SJCRH30 (cell line): Measurements from ENCODE around the gene SEZ6L2. TPM values are rescaled to one million over a fixed set of nuclear protein-coding genes. Genes with fewer than 3 reads are reported as not detected.
"Not testable (repeated sequence)": the region's sequence is repeated elsewhere in the genome, so short reads cannot be mapped to it uniquely, and the experiment has no call there.

Source experiments
- DNase-seq, 2 experiments: peaks; one replicate each; pipeline ENCODE4 v3.0.0-alpha.2; 2015 to 2020
- H3K27ac ChIP-seq: fragments of 250-450 bp; sonication (Bioruptor Pico); 2 replicates; pipeline ENCODE4 v1.5.1; 2020; ENCODE audit warnings: mild to moderate bottlenecking, moderate library complexity
- H3K27me3 ChIP-seq: fragments of 250-450 bp; sonication (Bioruptor Pico); 2 replicates; pipeline ENCODE4 v1.5.1; 2020; ENCODE audit warnings: mild to moderate bottlenecking, moderate library complexity
- H3K36me3 ChIP-seq: fragments of 250-450 bp; sonication (Bioruptor Pico); 2 replicates; pipeline ENCODE4 v1.5.1; 2020; ENCODE audit warnings: mild to moderate bottlenecking, moderate library complexity
- H3K4me1 ChIP-seq: fragments of 250-450 bp; sonication (Bioruptor Pico); 2 replicates; pipeline ENCODE4 v1.5.1; 2020; ENCODE audit warnings: mild to moderate bottlenecking, moderate library complexity
- H3K4me3 ChIP-seq: fragments of 250-450 bp; sonication (Bioruptor Pico); 2 replicates; pipeline ENCODE4 v1.5.1; 2020; ENCODE audit warnings: mild to moderate bottlenecking, moderate library complexity
- H3K9me3 ChIP-seq: fragments of 250-450 bp; sonication (Bioruptor Pico); replicated peaks from 2 replicates; pipeline ENCODE4 v1.5.1; 2020; ENCODE audit warnings: mild to moderate bottlenecking, moderate library complexity
- total RNA-seq: library from RNA; depleted of rRNA; stranded (reverse); fragments of >200 nt; shearing (Covaris generic); gene quantifications from 2 replicates; pipeline ENCODE4 v1.2.3, GENCODE V29; 2014

SEZ6L2 gene
- total RNA-seq, 1 experiment from 2014 or later: not detected

GRCh38 chr16:29920288-29921033 lies 21.1 kb upstream of the SEZ6L2 start:
- peaks cover 8% of the 10 kb centered on the region for H3K36me3 ChIP-seq
- no peak for DNase-seq
- H3K27ac ChIP-seq: no peak overlapping the region
- peaks cover 3% of the 10 kb centered on the region; the same call in 1 of the 2 replicates for H3K4me1 ChIP-seq
- no peak overlapping the region for H3K4me3 ChIP-seq
- no peaks in the 10 kb centered on the region for H3K27me3 ChIP-seq
- no peaks in the 10 kb centered on the region for H3K9me3 ChIP-seq

DNA sequence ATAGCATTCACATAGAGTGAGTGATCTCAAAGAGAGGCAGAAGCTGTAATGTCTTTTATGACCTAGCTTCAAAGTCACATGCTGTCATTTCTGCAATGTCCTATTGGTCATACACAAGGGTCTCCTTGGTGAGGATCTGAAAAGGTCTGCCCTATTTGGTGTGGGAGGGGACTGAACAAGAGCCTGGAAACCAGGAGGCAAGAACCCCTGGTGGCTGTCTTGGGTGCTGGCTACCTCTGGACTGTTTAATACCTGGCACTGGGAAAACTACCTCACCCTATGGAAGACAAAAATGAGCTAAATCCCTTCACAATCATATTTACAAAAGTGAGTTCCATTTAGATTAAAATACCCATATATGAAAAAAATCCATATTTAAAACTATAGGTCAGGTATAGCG lies 17.6 kb upstream of the SEZ6L2 start:
- H3K4me1 ChIP-seq: no peaks in the 10 kb centered on the region

GRCh38 chr16:29915590-29916247 lies 16.4 kb upstream of the SEZ6L2 start:
- Histone ChIP-seq H3K27me3 (no peaks in the 10 kb centered on the region), H3K4me1 (no peaks in the 10 kb centered on the region), H3K36me3 (peaks cover 8% of the 10 kb centered on the region), H3K27ac (no peak overlapping the region), H3K9me3 (no peaks in the 10 kb centered on the region), H3K4me3 (no peak overlapping the region)
- no peak for DNase-seq

More for the DNA sequence above, 17.6 kb upstream of the SEZ6L2 start:
- no peak overlapping the region for H3K4me3 ChIP-seq
- no peaks in the 10 kb centered on the region for H3K9me3 ChIP-seq
- H3K27ac ChIP-seq: no peak overlapping the region
- DNase-seq: no peak
- H3K36me3 ChIP-seq: peaks cover 8% of the 10 kb centered on the region
- H3K27me3 ChIP-seq: no peaks in the 10 kb centered on the region

DNA sequence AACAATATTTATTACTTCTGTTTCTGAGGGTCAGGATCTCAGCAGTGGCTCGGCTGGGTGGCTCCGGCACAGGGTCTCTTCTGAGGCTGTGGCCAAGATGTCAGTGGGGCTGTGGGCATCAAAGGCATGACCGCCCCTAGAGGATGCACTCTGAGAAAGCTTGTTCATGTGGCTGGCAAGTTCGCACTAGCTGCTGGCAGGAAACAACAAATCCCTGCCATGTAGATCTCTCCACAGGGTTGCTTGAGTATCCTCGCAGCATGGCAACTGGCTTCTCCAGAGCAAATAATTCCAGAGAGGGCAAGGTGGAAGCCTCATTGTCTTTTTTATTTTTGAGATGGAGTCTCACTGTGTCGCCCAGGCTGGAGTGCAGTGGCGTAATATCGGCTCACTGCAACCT lies 14.2 kb upstream of the SEZ6L2 start:
- Histone ChIP-seq H3K9me3 (no peaks in the 10 kb centered on the region), H3K4me1 (no peaks in the 10 kb centered on the region), H3K27me3 (no peaks in the 10 kb centered on the region), H3K27ac (no peak overlapping the region), H3K36me3 (peaks cover 2% of the 10 kb centered on the region; the same call in 1 of the 2 replicates), H3K4me3 (no peak overlapping the region)
- no peak for DNase-seq

GRCh38 chr16:29912087-29912486 lies 12.7 kb upstream of the SEZ6L2 start:
- Histone ChIP-seq H3K9me3 (no peaks in the 10 kb centered on the region), H3K36me3 (no peaks in the 10 kb centered on the region), H3K4me3 (no peak overlapping the region), H3K27ac (no peak overlapping the region), H3K4me1 (no peaks in the 10 kb centered on the region), H3K27me3 (no peaks in the 10 kb centered on the region)
- no peak for DNase-seq

GRCh38 chr16:29911676-29912010 lies 12.3 kb upstream of the SEZ6L2 start:
- Histone ChIP-seq H3K4me3 (no peak overlapping the region), H3K36me3 (no peaks in the 10 kb centered on the region), H3K4me1 (no peaks in the 10 kb centered on the region), H3K27ac (no peak overlapping the region), H3K27me3 (no peaks in the 10 kb centered on the region), H3K9me3 (no peaks in the 10 kb centered on the region)
- no peak for DNase-seq

DNA sequence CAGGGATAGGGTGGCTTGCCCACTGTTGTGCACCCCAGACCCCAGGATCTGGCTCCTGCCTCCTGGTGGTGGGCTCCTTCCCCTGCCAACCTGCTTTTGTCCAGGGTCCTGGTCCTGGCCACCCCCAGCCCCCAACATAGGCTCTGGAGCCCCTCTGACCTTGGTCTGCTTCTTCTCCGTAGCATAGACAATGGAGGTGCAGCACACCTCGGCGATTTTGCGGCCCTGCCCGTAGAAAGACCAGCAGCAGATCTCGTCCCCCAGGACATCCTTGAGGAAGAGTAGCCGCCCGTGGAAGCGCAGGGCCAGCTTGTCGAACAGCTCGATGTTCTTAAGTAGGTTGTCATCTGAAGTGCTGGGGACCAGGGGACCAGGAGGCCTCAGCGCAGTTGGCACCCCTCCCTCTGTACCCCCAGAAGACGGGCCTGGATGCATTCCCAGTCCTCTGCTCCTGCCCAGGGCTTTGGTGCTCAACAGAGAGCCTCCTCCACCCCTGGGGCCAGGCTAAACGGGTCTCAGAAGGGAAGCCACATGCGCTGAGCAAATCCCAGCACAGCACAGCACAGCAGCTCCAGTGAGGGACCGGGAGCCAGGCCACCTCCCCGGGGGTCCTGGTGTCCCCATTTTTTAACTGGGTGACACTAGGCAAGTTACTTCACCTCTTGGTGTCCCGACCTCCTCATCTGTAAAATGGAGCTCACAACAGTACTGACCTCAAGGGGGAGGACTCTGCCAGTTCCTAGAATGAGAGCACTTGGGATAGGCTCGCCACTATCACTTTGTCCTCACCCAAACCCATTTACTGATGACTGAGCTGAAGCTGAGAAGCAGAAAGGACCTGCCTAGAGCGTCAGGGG lies 11.7 kb upstream of the SEZ6L2 start:
- Histone ChIP-seq H3K36me3 (no peaks in the 10 kb centered on the region), H3K4me3 (no peak overlapping the region), H3K27ac (no peak overlapping the region), H3K9me3 (no peaks in the 10 kb centered on the region), H3K27me3 (no peaks in the 10 kb centered on the region), H3K4me1 (no peaks in the 10 kb centered on the region)
- no peak for DNase-seq

DNA sequence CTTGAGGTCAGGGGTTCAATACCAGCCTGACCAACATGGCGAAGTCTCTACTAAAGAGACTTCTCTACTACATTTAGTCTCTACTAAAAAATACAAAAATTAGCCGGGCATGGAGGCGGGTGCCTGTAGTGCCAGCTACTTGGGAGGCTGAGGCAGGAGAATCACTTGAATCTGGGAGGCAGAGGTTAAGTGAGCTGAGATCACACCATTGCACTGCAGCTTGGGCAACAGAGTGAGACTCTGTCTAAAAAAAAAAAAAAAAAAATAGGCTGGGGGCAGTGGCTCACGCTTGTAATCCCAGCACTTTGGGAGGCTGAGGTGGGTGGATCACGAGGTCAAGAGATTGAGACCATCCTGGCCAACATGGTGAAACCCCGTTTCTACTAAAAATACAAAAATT lies 10.5 kb upstream of the SEZ6L2 start:
- not testable (repeated sequence) for H3K4me3 ChIP-seq, H3K4me1 ChIP-seq, H3K9me3 ChIP-seq, H3K27me3 ChIP-seq, H3K36me3 ChIP-seq, H3K27ac ChIP-seq, DNase-seq

GRCh38 chr16:29909391-29909790 lies 10.0 kb upstream of the SEZ6L2 start:
- Histone ChIP-seq H3K9me3 (no peaks in the 10 kb centered on the region), H3K27me3 (no peaks in the 10 kb centered on the region), H3K27ac (no peak overlapping the region), H3K4me3 (no peak overlapping the region), H3K4me1 (no peaks in the 10 kb centered on the region), H3K36me3 (no peaks in the 10 kb centered on the region)
- DNase-seq: no peak

DNA sequence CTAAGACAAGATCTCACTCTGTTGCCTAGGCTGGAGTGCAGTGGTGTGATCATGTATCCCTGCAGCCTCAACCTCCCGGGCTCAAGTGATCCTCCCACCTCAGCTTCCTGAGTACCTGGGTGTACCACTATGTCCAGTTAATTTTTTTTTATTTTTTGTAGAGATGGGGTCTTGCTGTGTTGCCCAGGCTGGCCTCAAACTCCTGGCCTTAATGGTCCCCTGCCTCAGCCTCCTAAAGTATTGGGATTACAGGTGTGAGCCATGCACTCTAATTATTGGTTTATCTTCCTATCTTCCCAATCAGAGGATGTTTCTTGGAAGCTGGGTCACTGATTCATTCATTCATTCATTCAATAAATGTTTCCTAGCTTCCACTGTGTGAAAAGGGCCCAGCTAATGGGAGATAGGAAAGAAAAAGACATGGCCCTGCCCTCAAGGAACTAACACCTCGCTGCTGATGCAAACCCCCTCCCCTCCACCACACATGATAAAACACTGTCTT lies 9.4 kb upstream of the SEZ6L2 start:
- no peak overlapping the region for H3K4me3 ChIP-seq
- no peaks in the 10 kb centered on the region for H3K36me3 ChIP-seq
- no peak for DNase-seq
- H3K27me3 ChIP-seq: no peaks in the 10 kb centered on the region
- H3K27ac ChIP-seq: no peak overlapping the region
- no peaks in the 10 kb centered on the region for H3K9me3 ChIP-seq
- H3K4me1 ChIP-seq: no peaks in the 10 kb centered on the region

GRCh38 chr16:29907973-29908372 lies 8.6 kb upstream of the SEZ6L2 start:
- H3K9me3 ChIP-seq: no peaks in the 10 kb centered on the region
- no peaks in the 10 kb centered on the region for H3K4me1 ChIP-seq
- no peaks in the 10 kb centered on the region for H3K36me3 ChIP-seq
- no peak for DNase-seq
- H3K27ac ChIP-seq: no peak overlapping the region
- no peaks in the 10 kb centered on the region for H3K27me3 ChIP-seq
- no peak overlapping the region for H3K4me3 ChIP-seq

DNA sequence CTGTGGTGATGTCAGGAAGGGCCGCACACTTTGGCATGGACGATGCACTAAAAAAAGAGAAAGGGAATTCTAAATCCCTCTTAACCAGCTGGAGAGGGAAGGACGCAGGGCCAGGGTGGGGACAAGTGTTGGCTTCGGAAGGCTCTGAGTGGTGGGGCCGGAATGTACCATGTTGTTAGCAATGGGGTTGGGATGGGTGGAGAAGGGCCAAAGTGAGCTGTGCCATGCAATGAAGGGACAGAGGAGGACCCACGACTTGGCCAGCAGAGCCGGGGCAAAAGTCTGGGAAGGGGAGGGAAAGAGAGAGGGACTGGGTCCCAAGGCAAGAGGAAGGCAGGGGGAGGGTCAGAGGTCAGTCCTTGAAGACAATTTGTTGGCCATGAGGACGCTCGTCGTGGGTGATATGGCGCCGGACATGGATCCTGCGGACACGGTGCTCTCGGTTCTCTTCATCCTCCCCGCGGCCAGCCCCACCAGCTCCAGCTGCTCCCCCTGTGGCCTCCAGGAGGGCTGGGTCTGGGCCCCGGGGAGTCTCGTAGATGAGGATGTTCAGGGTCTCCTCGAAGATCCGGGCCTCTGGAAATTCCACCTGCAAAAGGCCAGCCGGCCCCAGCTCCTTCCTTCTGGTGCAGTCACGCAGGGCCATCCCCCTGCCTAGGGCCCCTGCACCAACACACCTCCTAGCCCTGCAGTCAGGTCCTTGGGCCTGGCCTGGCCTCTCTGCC lies 7.3 kb upstream of the SEZ6L2 start:
- H3K27me3 ChIP-seq: no peaks in the 10 kb centered on the region
- H3K4me1 ChIP-seq: no peaks in the 10 kb centered on the region
- H3K9me3 ChIP-seq: no peaks in the 10 kb centered on the region
- no peak overlapping the region for H3K27ac ChIP-seq
- no peaks in the 10 kb centered on the region for H3K36me3 ChIP-seq
- no peak for DNase-seq
- H3K4me3 ChIP-seq: no peak overlapping the region

GRCh38 chr16:29905668-29906067 lies 6.3 kb upstream of the SEZ6L2 start:
- H3K36me3 ChIP-seq: no peaks in the 10 kb centered on the region
- no peaks in the 10 kb centered on the region for H3K27me3 ChIP-seq
- no peak overlapping the region for H3K27ac ChIP-seq
- H3K4me1 ChIP-seq: no peaks in the 10 kb centered on the region
- DNase-seq: no peak
- H3K9me3 ChIP-seq: no peaks in the 10 kb centered on the region
- H3K4me3 ChIP-seq: no peak overlapping the region

- H3K27ac ChIP-seq: no peak overlapping the region
- no peak overlapping the region for H3K4me3 ChIP-seq
- no peak for DNase-seq
- no peaks in the 10 kb centered on the region for H3K9me3 ChIP-seq
- no peaks in the 10 kb centered on the region for H3K36me3 ChIP-seq
- H3K27me3 ChIP-seq: no peaks in the 10 kb centered on the region
- no peaks in the 10 kb centered on the region for H3K4me1 ChIP-seq
These were observed 5.6 kb upstream of the SEZ6L2 start for GRCh38 chr16:29904947-29905346.
